Bronchial epithelial cell (primary cell): ENCODE results near the gene AQR. TPM values are rescaled to one million over a fixed set of nuclear protein-coding genes. Genes with fewer than 3 reads are reported as not detected.
A peak's percentile ranks its signal among the peaks of the same experiment; 100 is the strongest.

ENCODE experiments used
- DNase-seq: peaks from one replicate; pipeline ENCODE4 v3.0.0-alpha.2; 2010; ENCODE audit warnings: low read depth
- FAIRE-seq: peaks from 2 replicates; lab custom pipeline; 2011; peaks lifted over from hg19 to GRCh38; lab: Jason Lieb, UNC
- H3K27me3 ChIP-seq: 2 replicates; pipeline ENCODE4 v1.5.1; 2011; ENCODE audit warnings: low read length; ENCODE audit not compliant: control insufficient read depth, insufficient read depth
- H3K36me3 ChIP-seq: 2 replicates; pipeline ENCODE4 v1.5.1; 2011; ENCODE audit warnings: low read length; ENCODE audit not compliant: control insufficient read depth, insufficient read depth
- H3K4me3 ChIP-seq: 2 replicates; pipeline ENCODE4 v1.5.1; 2011; ENCODE audit warnings: mild to moderate bottlenecking, low read depth, low read length, control low read depth
- CTCF ChIP-seq: IDR thresholded peaks from 2 replicates; pipeline ENCODE4 v1.5.1; 2011; ENCODE audit warnings: mild to moderate bottlenecking, moderate library complexity, low read length, control low read depth, inconsistent platforms; ENCODE audit not compliant: insufficient read depth, severe bottlenecking
- total RNA-seq: library from RNA; depleted of rRNA; stranded (reverse); fragments of >200 nt; gene quantifications from 2 replicates; pipeline ENCODE4 v1.2.1, GENCODE V29; 2014

The AQR gene
- total RNA-seq, 1 donor from 2014 or later, result 14.7 TPM

- FAIRE-seq, result no peak
- TF ChIP-seq CTCF, result no peak
- Histone ChIP-seq H3K36me3 (peaks cover 7% of the 10 kb centered on the region), H3K27me3 (no peaks in the 10 kb centered on the region), H3K4me3 (no peak overlapping the region)
- DNase-seq, result no peak
These were observed 90.4 kb downstream of the AQR start for GRCh38 chr15:34879107-34879506.

GRCh38 chr15:34876640-34877039, 92.9 kb downstream of the AQR start:
- TF ChIP-seq CTCF, result no peak
- DNase-seq, result no peak
- Histone ChIP-seq H3K36me3 (peaks cover 7% of the 10 kb centered on the region), H3K27me3 (no peaks in the 10 kb centered on the region), H3K4me3 (no peak overlapping the region)
- FAIRE-seq, result no peak

- Histone ChIP-seq H3K27me3 (no peaks in the 10 kb centered on the region), H3K4me3 (no peak overlapping the region), H3K36me3 (peaks cover 2% of the 10 kb centered on the region)
- DNase-seq (no peak), FAIRE-seq (no peak)
- TF ChIP-seq CTCF, result no peak
These were observed 100.4 kb downstream of the AQR start for GRCh38 chr15:34869110-34869509.

- H3K27me3 ChIP-seq, result no peaks in the 10 kb centered on the region
- no peak for TF ChIP-seq CTCF
- DNase-seq (no peak), FAIRE-seq (no peak)
- no peak overlapping the region for H3K4me3 ChIP-seq
- H3K36me3 ChIP-seq, result peaks cover 3% of the 10 kb centered on the region
These were observed 104.0 kb downstream of the AQR start for GRCh38 chr15:34865531-34865930.

GRCh38 chr15:34861214-34861613, 108.3 kb downstream of the AQR start:
- H3K27me3 ChIP-seq, result no peaks in the 10 kb centered on the region
- DNase-seq, result no peak
- no peak for TF ChIP-seq CTCF
- FAIRE-seq, result no peak
- H3K4me3 ChIP-seq, result no peak overlapping the region
- peaks cover 6% of the 10 kb centered on the region for H3K36me3 ChIP-seq

- no peaks in the 10 kb centered on the region for H3K27me3 ChIP-seq
- H3K4me3 ChIP-seq, result no peak overlapping the region
- TF ChIP-seq CTCF, result no peak
- DNase-seq (peak; percentile 69), FAIRE-seq (no peak)
- peaks cover 4% of the 10 kb centered on the region for H3K36me3 ChIP-seq
These were observed 113.6 kb downstream of the AQR start for GRCh38 chr15:34855893-34856292.
